NCI-H2227 (cell line): ENCODE results near the gene SCN1A.
"Not testable (repeated sequence)": the region's sequence is repeated elsewhere in the genome, so short reads cannot be mapped to it uniquely, and the experiment has no call there.

Experiments used
- DNase-seq: peaks from one replicate; lab custom pipeline; 2025; ENCODE audit not compliant: unreplicated experiment; lab: John Stamatoyannopoulos, UW

SCN1A gene

DNA sequence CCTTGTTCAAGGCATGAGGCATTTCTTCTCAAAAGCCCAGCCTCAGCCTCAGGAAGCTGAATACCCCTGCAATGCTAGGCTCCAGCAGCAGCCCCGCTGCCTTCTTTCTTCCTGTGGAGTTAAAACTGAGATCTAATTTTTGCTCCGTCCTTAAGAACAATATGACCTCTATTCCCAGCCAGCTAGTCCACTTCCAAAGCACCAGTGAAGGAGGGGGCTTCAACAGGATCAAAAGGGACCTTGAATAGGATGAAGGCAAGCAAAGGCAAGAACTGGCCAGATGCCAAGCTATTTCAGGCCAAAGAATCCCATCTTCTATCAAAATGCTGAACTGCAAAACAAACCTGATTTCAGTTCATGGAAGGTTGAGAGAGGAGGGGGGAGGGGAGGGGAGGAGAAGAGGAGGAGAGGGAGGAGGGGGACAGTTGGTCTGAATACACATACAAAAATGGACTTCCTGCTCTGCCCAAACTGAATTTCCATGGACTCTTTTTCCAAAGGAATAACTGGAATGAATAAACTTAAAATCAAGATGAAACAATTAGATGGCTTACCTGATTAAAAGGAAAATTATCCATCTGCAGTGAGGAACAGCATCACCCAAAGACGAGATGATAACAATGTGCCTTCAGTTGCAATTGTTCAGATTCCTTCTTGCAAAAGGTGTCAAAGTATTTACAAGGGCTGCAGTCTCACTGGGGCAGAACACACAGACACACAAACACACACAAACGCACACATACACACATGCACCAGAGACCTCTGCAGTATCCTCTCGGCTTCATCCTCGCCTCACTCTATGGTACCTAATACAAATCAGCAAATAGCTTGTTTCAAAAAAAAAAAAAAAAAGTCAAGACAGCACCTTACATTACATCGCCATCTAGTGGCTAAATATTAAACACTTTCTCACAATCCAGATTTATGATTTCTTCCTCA, at the start of gene SCN1A:
Gene SCN1A, minus strand, starts transcription at position 804 of the 939 bp plus-strand sequence. CDS start 54,399 bp downstream, outside the sequence.
- peak; percentile 83 for DNase-seq

DNA sequence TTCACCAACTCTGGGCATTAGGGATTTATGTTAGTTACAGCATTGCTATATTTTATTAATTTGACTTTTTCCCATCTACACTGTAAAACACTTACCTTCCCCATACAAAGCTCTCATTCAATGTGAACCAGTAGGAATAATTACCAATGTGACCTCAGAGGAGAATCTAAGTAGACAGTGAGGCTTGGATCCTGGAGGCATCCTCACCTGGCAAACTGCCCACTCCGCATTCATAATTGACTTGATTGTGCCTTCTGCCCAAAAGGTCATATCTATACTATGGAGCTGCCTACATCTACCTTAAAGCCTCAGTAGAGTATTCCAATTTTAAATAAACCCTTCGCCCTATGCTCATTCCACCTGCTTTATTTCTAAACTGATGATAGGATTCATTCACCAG, 45.4 kb upstream of the SCN1A start:
- DNase-seq = peak; percentile 94

DNA sequence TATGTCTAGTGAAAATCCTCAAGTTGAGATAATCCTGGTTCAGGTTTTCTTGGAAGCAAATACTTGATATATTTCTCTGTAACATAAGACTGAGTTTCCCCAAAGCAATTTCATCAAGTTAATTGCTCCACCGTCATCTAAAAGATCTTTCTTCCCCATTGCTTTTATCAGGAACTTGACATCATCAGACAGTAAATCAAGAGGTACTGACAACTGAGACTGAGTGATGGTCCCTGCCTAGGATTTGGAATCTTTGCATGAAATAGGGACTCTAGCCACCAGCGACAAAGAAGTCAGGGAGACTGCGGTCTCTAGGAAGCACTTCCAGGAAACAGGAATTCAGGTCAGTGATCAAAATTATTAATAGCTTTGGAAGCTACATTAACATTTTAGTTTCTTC, 43.4 kb upstream of the SCN1A start:
- DNase-seq = no peak

DNA sequence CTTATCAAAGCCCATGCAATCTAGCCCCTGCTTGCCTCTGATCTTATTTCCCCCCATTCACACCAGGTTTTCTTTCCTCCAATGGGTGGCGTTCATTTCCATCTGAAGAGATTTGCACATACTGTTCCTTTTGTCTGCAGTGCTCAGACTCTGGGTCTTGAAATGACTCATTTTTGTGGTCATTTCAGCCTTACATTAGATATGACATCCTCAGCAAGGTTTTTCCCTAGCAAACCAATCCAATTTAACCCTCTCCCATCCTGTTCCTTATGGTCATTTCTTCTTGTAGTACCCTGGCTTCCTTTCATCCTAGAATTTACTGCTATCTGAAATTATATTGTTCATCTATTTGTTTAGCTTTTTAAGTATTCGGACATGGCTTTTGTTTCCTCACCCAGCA, 42.5 kb upstream of the SCN1A start:
- no peak for DNase-seq

DNA sequence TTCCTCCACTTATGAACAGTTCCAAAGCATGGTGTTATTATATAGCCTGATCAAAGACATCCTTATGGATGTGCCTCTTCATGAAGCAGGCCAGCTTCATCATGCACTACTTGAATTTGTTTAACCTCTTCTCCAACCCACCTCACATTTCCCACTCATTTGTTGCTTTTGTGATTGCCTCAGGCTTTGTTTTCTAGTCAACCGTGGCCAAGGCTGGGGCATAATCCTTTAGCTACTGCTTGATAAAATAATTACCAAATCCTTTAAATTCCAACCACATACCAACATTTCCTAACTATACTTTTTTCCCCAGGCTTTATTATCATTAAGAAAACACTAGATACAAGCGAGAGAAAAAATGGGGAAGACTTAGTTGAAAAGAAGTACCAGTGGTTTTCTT, 39.6 kb upstream of the SCN1A start:
- DNase-seq = no peak

DNA sequence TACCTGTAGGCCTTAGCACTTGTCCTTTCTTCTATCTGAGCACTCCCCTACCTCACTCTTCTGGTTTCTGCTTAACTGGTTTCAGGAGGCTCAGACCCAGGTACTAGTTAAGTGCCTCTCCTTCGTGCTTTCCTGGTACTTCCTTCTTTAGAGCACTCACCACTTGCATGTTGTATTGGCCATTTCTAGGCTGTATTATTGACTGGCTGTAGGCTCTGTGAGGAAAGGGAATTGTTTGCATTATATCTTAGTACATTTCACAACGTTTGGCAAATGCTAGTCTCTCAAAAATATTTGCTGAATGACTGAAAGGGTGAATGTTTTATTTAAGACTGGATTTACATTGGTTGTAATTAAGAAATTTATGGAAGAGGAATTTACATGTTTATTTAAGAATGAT, 36.0 kb upstream of the SCN1A start:
- no peak for DNase-seq

DNA sequence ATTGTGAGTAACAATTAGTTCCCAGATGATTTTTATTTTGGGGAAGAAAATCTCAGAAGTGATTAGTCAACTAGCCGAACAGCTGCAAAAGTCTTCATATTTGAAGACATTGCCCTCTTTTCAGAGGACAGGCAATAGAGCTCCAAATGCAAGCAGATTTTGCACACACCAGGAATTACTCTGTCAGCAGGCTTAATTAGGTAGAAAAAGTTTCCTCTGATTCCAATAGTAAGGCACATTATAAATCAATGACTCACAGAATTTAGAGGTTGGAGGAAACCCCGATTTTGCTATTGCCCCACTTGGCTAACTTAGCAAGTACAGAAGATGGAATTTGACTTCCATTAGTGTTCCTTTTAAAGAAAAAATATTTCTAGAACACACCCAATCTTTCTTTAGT, 30.7 kb upstream of the SCN1A start:
- DNase-seq = no peak

DNA sequence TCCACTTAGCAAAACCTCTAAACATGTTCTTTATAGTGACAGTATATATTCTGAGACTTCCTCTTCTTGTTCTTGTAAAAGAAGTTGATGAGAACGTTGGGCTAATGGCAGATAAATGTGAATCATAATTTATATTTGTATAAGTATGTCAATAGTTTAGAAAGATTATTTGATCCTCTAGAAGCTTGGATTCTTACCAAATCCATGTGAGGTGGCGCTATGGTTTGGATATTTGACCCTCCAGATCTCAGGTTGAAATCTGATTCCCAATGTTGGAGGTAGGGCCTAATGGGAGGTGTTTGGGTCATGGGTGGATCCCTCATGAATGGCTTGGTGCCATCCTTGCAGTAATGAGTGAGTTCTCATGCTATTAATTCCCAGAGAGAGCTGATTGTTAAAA, 29.8 kb upstream of the SCN1A start:
- DNase-seq = no peak

DNA sequence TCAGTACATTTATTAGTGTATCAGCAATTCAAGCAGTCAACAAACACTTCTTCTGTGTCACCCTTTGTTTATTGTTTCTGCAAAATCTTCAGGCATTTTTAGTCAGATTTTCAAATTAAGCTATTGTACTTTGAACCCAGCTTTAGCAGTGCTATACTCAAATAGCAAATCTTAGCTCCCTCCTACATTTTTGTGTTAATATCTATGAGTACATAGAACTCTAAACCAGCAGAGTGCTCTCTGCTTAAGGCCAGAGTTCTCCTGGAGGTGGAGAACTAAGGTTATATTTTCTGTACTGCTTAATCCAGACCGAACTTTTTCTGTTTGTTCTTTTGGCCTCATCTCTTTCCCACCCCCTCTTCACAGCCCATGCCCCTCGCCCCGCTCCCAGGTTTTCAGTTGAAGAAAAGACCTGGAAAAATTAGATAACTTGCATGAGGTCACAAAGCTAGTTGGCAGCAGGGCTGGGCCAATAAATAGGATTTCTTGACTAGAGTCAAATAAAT, 29.2 kb upstream of the SCN1A start:
- no peak for DNase-seq

DNA sequence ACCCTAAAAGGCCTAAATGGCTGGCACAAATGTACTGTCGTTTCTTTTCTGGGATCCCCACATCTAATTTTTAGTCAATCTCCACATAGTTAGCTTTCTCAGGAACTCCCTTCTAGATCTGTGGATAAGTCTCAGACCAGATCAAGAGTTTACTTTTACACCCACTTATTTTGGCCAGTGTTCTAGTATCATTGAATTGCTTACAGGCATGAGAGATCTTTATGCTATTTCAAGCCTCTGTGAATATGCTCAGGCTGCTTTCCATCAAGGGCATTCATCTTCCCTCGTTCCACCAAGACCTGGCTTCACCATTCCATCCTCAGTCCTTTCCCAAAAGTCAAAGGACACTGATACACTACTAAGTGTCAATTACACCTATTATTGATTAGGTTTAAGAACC, 27.8 kb upstream of the SCN1A start:
- no peak for DNase-seq

DNA sequence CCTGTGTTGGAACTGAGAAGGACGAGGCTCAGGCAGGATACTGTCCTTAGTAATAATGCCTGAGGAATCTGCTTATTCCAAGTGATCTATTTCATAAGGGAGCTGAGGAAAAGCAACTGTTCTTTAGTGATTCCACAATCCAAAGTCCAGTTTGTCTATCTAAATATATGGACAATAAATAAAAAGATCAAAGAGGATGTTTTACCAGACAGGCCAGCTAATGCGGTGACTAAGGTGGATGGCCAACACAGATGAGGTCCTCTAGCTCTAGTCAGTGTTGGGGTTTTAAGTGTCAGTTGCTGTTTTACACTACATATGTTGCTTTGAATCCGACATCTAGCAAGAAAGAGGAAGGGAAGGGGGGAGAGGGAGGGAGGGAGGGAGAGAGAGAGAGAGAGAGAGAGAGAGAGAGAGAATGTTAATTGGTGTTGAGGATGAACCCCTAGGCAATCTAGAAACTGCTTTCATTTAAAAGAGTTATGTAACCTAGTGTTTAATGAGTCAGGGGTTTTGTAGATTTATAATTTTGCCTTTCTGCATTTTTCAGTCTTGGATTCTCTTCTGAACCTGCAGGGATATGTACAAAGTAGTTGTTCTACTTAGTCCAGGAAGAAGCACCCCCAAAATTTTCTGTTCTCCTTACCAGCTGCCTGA, 27.0 kb upstream of the SCN1A start:
- DNase-seq = no peak

DNA sequence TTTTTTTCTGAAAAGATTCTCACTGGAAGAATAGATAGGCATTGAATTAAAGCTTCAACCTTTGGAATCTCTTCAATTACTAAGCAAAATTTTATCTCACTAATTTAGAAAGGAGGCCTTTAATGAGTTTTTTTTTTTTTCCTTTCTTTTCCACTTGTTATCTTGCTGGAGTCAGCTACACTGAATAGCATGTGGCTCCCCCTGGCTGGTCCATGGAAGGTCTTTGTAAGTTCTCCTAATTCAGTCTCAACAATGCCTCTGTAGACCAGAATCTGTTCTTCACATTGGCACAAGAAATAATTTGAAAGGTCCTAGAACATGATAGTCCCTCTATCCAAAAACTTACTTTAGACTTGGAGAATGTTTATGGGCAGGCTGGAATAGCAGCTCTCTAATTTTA, 24.2 kb upstream of the SCN1A start:
- DNase-seq = no peak

DNA sequence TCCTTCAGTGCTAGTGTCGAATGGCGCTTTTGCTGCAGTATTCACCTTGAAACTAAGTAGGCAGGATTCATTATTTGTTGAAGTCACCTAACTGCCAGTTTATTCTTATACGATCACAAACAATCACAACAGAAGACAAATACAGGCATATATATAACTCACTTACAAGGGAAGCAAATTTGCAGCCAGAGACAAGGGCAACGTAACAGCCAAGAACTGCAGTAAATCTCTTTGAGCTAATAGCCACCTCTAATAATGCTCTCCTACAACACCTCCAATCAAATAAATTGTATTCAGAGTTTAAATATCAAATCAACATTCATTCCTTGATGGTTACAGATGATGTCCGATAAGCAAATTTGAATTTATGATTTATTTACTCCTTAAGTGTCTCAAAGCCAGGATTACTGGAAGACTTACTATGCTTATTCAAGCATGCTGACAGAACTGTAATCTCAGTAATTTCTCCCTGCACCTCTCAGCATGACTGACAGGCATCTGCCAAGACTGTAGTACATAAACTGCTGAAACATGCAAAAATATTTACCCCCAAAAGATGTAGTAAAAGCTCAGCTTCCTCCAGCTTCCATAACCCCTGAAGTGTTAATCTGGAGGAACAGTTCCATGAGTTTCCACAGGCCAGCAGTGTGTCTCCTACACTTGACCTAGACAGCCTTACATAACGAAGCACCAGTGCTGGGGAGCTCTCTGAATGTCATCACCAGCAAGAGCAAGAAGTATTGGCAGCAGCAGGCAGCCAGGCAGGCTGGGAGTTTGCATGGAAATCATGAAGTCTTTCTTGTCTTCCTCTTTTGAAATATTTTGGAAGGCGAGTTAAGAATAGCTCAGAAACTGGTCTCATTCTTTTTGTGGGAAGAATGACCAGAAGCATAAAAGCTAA, 20.9 kb upstream of the SCN1A start:
- peak; percentile 74 for DNase-seq

DNA sequence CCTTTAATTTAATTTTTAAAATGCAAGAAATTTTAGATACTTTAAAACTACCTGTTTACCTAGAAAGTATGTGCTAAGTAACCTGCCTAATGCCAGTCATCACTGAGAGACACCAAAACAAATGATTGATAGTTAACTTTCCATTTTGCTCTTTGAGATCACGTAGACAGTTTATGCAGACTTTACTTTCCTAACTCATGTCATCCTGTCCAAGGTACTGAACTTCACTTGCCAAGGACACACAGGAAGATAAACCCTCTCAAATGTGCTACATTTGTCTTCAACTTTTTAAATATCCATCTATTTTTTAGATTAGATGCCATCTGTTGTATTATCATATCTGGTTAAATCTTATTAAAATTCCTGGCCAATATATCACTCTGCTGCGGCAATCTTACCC, 20.1 kb upstream of the SCN1A start:
- no peak for DNase-seq

DNA sequence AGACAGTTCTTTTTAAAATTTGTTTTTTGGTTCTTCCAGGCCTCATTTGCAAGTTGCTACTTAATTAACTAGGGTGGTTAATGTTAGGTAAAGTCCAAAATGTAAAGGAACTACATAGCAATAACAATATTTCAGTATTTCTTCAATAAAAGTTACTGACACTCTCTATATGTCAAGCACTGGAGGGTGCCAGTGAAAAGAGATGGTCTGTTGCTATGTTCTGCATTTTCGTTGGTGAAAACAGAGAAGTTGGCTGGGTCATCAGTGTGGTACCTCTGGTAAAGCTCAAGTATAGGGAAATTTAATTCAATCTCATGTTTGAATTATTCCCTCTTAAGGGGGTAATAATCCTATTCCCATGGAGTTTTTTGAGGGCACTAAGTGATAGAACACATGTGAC, 16.3 kb upstream of the SCN1A start:
- DNase-seq = no peak

DNA sequence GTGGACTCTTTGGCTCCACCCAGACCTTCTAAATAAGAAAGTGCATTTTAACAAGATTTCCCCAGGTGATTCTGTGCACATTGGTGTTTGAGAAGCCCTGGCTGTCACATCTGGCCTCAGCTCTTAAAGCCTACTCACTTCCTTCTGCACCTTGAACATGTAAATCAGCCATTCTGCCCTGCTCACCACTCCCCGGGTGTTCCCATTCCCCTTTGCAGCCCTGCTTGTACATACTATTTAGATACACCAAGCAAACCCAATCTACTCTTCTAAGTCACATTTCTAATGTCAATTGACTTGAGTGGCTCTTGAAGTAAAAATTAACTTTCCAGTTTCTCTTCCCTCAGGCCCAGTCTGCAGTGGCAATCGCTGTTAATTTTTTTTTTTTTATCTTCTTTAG, 13.1 kb upstream of the SCN1A start:
- DNase-seq = no peak

DNA sequence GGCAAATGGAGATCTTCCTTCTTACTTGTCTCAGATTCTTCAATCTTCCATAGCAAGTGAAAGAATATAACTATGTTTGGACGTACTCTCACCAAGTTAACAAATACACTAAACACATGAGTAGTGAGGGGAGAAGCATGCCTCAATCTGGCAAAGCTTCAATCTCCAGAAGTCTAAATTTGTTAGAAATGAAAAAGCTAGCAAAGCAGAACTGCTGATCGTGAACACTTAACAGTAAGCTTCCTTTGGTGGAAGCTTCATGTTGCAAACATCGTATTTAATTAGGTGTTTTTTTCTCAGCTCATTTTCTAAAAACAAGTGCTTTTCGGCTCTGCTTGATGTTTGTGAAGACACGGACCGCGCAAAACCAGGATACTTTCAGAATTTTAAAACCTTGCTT, 12.7 kb upstream of the SCN1A start:
- no peak for DNase-seq

DNA sequence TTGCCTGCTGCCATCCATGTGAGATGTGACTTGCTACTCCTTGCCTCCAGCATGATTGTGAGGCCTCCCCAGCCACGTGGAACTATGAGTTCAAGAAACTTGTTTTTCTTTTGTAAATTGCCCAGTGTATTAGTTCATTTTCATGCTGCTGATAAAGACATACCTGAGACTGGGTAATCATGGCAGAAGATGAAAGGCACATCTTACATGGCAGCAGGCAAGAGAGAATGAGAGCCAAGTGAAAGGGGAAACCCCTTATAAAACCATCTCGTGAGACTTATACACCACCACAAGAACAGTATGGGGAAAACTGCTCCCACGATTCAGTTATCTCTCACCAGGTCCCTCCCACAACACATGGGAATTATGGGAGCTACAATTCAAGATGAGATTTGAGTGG, 11.7 kb upstream of the SCN1A start:
- not testable (repeated sequence) for DNase-seq

DNA sequence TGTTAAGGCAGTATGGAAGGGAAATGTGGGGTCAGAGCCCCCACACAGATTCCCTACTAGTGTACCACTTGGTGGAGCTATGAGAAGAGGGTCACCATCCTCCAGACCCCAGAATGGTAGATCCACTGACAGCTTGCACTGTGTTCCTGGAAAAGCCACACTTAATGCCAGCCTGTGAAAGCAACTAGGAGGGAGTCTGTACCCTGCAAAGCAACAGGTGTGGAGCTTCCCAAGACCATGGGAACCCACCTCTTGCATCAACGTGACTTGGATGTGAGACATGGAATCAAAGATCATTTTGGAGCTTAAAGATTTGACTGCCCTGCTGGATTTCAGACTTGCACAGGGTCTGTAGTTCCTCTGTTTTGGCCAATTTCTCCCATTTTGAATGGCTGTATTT, 10.8 kb upstream of the SCN1A start:
- no peak for DNase-seq

DNA sequence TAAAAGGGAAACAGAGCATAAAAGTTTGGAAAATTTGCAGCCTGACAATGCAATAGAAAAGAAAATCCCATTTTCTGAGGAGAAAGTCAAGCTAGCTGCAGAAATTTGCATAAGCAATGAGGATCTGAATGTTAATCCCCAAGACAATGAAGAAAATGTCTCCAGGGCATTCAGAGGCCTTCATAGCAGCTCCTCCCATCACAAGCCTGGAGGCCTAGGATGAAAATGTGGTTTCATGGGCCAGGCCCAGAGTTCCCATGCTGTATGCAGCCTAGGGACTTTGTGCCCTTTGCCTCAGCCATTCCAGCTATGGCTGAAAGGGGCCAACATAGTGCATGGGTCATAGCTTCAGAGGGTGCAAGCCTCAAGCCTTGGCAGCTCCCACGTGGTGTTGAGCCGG, 10.3 kb upstream of the SCN1A start:
- no peak for DNase-seq

DNA sequence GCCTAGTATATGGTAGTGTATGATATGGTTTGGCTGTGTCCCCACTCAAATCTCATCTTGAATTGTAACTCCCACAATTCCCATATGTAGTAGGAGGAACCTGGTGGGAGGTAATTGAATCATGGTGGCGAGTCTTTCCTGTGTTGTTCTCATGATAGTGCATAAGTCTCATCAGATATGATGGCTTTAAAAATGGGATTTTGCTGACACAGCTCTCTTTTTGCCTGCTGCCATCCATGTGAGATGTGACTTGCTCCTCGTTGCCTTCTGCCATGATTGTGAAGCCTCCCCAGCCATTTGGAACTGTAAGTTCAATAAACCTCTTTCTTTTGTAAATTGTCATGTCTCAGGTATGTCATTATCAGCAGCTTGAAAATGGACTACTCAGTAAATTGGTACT, 9.5 kb upstream of the SCN1A start:
- DNase-seq = no peak
